Omental fat pad (tissue), 4 donors: ENCODE measurements around the gene LRRFIP1. TPM values are rescaled to one million over a fixed set of nuclear protein-coding genes. Genes with fewer than 3 reads are reported as not detected.

Source experiments
- ATAC-seq: fragments of 150-250 bp; one replicate; pipeline ENCODE4 v1.9.1; 2016; ENCODE audit warnings: mild to moderate bottlenecking, moderate library complexity; ENCODE audit not compliant: low FRiP score
- DNase-seq: peaks from one replicate; pipeline ENCODE4 v3.0.0-alpha.2; 2019; ENCODE audit warnings: low spot score
- total RNA-seq, 4 donors: library from RNA; depleted of rRNA; stranded (reverse); fragments of >200 nt; gene quantifications; one replicate each; pipeline ENCODE4 v1.1.0, GENCODE V29; 2016
- TF ChIP-seq, protein P1 (sequence below), 3 donors: fragments of 450-650 bp; IDR thresholded peaks; one replicate each; pipeline ENCODE4 v1.5.1; 2016 to 2017; ENCODE audit warnings: antibody characterized with exemption in 3 of 3, mild to moderate bottlenecking in 3 of 3, moderate library complexity in 2 of 3

LRRFIP1 gene
- total RNA-seq, 4 donors from 2014 or later: 90.0 to 257 (median 113) TPM

DNA sequence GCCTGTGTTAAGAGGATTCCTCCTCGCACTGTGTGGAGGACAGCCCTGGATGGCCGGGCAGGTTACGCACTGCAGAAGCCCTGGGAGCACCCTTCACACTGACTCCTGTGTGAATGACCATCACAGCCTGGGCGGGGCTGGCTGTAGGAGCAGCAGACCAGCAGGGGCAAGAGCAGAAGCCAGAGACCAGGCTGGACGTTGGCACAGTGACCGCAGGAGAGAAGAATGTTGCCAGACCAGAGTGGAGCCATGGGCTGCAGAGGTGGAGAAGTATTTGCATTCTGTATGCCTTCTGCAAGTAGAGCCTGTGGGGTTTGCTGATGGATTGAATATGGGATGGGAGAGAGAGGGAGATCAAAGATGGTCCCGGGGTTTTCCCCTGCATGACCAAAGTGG is 23.1 kb downstream of the LRRFIP1 start:
- ATAC-seq (no peak), DNase-seq (no peak)
- TF ChIP-seq, protein P1, sequence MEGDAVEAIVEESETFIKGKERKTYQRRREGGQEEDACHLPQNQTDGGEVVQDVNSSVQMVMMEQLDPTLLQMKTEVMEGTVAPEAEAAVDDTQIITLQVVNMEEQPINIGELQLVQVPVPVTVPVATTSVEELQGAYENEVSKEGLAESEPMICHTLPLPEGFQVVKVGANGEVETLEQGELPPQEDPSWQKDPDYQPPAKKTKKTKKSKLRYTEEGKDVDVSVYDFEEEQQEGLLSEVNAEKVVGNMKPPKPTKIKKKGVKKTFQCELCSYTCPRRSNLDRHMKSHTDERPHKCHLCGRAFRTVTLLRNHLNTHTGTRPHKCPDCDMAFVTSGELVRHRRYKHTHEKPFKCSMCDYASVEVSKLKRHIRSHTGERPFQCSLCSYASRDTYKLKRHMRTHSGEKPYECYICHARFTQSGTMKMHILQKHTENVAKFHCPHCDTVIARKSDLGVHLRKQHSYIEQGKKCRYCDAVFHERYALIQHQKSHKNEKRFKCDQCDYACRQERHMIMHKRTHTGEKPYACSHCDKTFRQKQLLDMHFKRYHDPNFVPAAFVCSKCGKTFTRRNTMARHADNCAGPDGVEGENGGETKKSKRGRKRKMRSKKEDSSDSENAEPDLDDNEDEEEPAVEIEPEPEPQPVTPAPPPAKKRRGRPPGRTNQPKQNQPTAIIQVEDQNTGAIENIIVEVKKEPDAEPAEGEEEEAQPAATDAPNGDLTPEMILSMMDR (IDR thresholded peaks at IDR 0.05): no peak

- DNase-seq: no peak
- no peak for ATAC-seq
- TF ChIP-seq, protein P1 (IDR thresholded peaks at IDR 0.05): no peak
These were observed 24.4 kb downstream of the LRRFIP1 start for GRCh38 chr2:237651761-237652160.

GRCh38 chr2:237652181-237652580 is 24.8 kb downstream of the LRRFIP1 start:
- TF ChIP-seq, protein P1 (IDR thresholded peaks at IDR 0.05): no peak
- ATAC-seq (no peak), DNase-seq (no peak)

- no peak for ATAC-seq
- TF ChIP-seq, protein P1 (IDR thresholded peaks at IDR 0.05): no peak
- no peak for DNase-seq
These were observed 25.5 kb downstream of the LRRFIP1 start for GRCh38 chr2:237652854-237653253.

DNA sequence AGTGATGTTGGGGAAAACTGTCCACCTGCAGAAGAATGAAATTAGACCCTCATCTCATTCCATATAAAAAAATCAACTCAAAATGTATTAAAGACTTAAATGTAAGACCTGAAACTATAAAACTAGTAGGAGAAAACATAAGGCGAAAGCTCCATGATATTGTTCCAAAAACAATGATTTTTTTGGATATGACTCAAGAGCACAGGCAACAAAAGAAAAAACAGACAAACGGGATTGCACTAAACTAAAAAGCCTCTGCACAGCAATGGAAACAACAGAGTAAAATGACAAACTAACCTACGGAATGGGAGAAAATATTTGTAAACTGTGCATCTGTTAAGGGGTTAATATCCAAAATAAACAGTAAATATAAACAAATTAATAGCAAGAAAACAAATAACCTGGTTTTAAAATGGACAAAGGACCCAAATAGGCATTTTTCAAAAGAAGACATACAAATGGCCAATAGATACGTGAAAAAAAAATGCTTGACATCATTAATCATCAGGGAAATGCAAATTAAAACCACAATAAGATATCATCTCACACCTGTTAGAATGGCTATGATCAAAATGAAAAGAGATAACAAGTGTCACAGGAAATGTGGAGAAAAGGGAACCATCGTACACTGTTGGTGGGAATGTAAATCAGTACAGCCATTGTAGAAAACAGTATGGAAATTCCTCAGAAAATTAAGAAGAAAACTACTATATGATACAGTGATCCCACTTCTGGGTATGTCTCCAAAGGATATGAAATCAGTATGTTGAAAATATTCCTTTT is 26.6 kb downstream of the LRRFIP1 start:
- TF ChIP-seq, protein P1 (IDR thresholded peaks at IDR 0.05): no peak
- DNase-seq (no peak), ATAC-seq (no peak)

- ATAC-seq (no peak), DNase-seq (no peak)
- TF ChIP-seq, protein P1 (IDR thresholded peaks at IDR 0.05): no peak
These were observed 29.7 kb downstream of the LRRFIP1 start for GRCh38 chr2:237657063-237657462.

GRCh38 chr2:237660381-237660900 is 33.1 kb downstream of the LRRFIP1 start:
- ATAC-seq (no peak), DNase-seq (no peak)
- TF ChIP-seq, protein P1 (IDR thresholded peaks at IDR 0.05): no peak
